Tongue (tissue), 2 donors: Measurements from ENCODE around the gene SOAT2. TPM values are rescaled to one million over a fixed set of nuclear protein-coding genes. Genes with fewer than 3 reads are reported as not detected.
"Not testable (repeated sequence)": the region's sequence is repeated elsewhere in the genome, so short reads cannot be mapped to it uniquely, and the experiment has no call there.

Experiments
- DNase-seq: peaks from one replicate; pipeline ENCODE4 v3.0.0-alpha.2; 2015
- total RNA-seq: library from RNA; depleted of rRNA; stranded (reverse); fragments of >200 nt; gene quantifications from one replicate; pipeline ENCODE4 v1.2.3, GENCODE V29; 2014

SOAT2 gene
- total RNA-seq, 1 donor from 2014 or later = not detected

- peak; percentile 99 for DNase-seq
Observed at GRCh38 chr12:53079226-53080117, 23.8 kb upstream of the SOAT2 start, which contains the start of gene SPRYD3. Gene SPRYD3, minus strand, starts transcription at chr12:53079390. Its CDS starts 57 bp downstream, at chr12:53079333.

GRCh38 chr12:53082637-53083175, 20.6 kb upstream of the SOAT2 start:
- no peak for DNase-seq

- no peak for DNase-seq
Observed at GRCh38 chr12:53086361-53086760, 16.9 kb upstream of the SOAT2 start.

- no peak for DNase-seq
Observed at GRCh38 chr12:53090105-53090504, 13.2 kb upstream of the SOAT2 start.

GRCh38 chr12:53090554-53090953, 12.7 kb upstream of the SOAT2 start:
- no peak for DNase-seq

- no peak for DNase-seq
Observed at GRCh38 chr12:53091756-53092155, 11.5 kb upstream of the SOAT2 start.

GRCh38 chr12:53093777-53094393, 9.4 kb upstream of the SOAT2 start:
- no peak for DNase-seq

- DNase-seq = no peak
Observed at GRCh38 chr12:53094394-53094787, 8.9 kb upstream of the SOAT2 start.

- DNase-seq = not testable (repeated sequence)
Observed at GRCh38 chr12:53094796-53095595, 8.3 kb upstream of the SOAT2 start.

- DNase-seq = not testable (repeated sequence)
Observed at GRCh38 chr12:53095596-53095895, 7.7 kb upstream of the SOAT2 start.

GRCh38 chr12:53096089-53096741, 7.1 kb upstream of the SOAT2 start:
- DNase-seq = peak; percentile 75

GRCh38 chr12:53096759-53097158, 6.5 kb upstream of the SOAT2 start:
- DNase-seq = no peak

- no peak for DNase-seq
Observed at GRCh38 chr12:53097207-53097563, 6.1 kb upstream of the SOAT2 start.

GRCh38 chr12:53097564-53098353, 5.5 kb upstream of the SOAT2 start, which contains the start of gene IGFBP6:
Gene IGFBP6, plus strand, starts transcription at chr12:53097667. Its CDS starts 51 bp downstream, at chr12:53097718.
- DNase-seq = peak; percentile 77

- peak; percentile 39 for DNase-seq
Observed at GRCh38 chr12:53098354-53098981, 4.8 kb upstream of the SOAT2 start.

GRCh38 chr12:53099071-53099882, 4.0 kb upstream of the SOAT2 start:
- DNase-seq = peak; percentile 95

GRCh38 chr12:53100466-53101151, 2.7 kb upstream of the SOAT2 start:
- no peak for DNase-seq

- DNase-seq = no peak
Observed at GRCh38 chr12:53101266-53101665, 2.0 kb upstream of the SOAT2 start.
